Left renal cortex interstitium (tissue), 4 donors: ENCODE data around the gene LCE1F. TPM values are rescaled to one million over a fixed set of nuclear protein-coding genes. Genes with fewer than 3 reads are reported as not detected.

ENCODE experiments used
- DNase-seq, 4 donors: peaks; one replicate each; pipeline ENCODE4 v3.0.0-alpha.2; 2013; ENCODE audit warnings: low read depth in 4 of 4, low spot score in 2 of 4, missing footprints in 1 of 4
- polyA plus RNA-seq, 4 donors: library from polyadenylated mRNA; unstranded; fragments of 120-200 nt; gene quantifications; one replicate each; pipeline ENCODE4 v1.2.1, GENCODE V29; 2013; ENCODE audit not compliant: insufficient read length in 4 of 4

The LCE1F gene
- polyA plus RNA-seq, 4 donors, result not detected

DNA sequence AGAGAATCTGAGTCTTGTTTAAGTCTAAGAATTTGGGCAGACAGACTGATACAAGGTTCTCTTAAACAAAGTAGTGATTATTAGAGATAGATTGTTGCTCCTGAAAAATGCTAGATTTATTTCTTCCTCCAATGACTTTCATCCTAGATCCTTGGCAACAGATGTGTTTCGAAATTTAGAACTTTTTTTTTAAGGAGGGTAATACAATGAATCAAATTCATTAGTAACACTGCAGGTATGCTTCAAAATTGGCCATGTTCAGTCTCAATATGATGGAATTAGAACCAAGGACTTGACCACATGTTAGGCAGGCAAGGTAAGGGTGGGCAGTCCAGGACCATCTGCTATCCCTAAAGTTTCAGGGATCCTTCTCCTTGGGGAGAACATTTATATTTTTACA is 4.5 kb upstream of the LCE1F start:
- DNase-seq, result no peak

DNA sequence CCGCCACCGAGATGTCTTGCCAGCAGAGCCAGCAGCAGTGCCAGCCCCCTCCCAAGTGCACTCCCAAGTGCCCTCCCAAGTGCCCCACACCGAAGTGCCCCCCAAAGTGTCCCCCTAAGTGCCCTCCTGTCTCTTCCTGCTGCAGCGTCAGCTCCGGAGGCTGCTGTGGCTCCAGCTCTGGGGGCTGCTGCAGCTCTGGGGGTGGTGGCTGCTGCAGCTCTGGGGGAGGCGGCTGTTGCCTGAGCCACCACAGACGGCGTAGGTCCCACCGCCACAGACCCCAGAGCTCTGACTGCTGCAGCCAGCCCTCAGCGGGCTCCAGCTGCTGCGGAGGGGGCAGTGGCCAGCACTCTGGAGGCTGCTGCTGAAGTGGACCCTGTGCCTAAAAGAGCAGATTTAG is 1.4 kb downstream of the LCE1F start:
- no peak for DNase-seq

DNA sequence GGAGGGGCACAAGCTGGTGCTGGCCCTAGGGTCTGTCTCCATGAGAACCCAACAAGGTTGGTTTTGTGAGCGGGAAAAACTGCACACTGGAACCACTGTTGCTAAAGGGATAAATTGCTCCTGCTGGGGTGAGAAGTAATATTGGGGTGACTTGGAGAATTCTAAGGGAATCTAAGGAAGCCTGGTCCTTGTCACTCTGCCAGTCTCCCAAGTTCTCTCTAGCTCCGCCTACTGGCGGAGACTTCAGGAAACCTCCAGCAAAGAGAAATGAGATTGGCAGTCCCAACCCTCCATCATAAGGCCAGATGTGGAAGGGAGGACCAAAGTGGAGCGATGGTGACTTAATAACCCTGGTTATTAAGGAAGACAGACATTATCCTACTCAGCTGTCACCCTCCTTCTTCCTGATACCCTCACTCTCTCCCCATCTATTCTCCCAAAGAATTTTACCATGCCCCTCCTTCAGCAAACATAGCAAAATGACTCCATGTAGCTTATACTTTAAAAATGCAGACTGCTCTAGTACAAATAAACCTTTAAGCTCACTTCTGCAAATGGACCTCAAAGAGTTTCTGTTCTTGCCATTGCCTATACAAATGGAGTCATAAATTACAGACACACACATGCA is 2.7 kb downstream of the LCE1F start:
- DNase-seq, result no peak

DNA sequence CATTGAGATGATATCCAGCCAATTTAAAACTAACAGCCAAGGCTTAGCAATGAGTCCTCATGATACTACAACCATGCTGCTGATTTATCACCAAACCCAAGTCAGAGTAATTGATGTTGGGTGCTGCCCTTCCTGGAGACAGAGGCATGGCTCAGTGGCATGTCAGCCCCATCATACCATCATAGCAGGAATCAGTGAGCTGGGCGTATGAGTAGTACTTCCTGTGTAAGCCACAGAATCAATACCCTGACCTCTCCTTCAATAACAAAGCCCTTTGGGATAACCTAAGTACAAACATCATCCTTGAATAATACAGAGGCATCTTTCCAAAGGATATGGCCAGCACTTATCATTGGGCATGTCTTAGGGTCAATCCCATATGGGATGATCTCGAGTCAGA is 8.2 kb downstream of the LCE1F start:
- DNase-seq, result no peak

DNA sequence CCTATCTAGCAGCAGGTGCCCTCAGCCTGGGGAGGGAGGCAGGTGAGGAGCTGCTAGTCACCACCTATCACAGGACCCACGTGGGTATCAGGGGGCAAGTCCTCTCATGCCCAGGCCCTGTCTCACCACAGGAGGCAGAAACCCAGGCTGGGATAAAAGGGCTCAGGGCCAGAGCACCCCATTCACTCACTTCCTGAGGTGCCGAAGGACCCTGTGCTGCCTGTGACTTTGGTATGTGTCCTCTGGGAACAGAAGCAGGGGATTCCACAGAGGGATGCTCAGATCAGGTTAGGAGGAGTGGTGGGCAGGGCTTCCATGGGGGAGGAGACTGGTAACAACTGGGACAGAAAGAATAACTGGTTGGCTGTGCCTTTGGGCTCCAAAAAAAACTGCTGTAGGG is 11.1 kb downstream of the LCE1F start, which contains the start of gene LCE1E:
LCE1E (plus strand) TSS at position 181 of the 400 bp plus-strand sequence. CDS start 1,043 bp downstream, outside the sequence.
- DNase-seq, result no peak

DNA sequence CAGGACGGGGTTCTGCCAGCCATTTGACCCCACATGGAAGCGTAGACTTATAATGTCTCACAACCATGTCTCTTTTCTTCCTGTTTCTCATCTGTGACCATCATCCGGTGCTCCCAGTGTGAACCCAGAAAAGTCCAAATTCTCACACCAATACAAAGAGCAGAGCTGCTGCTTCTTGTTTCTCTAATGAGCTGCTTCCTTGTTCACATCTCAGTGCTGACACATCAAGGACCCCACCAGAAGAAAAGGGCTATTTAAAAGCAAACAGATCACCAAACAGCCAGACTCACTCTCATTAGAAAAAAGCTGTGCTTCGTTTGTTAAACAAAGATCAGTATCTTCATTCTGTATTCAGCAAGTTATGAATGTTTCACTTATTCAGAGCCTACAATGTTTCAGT is 20.7 kb downstream of the LCE1F start:
- DNase-seq, result no peak

DNA sequence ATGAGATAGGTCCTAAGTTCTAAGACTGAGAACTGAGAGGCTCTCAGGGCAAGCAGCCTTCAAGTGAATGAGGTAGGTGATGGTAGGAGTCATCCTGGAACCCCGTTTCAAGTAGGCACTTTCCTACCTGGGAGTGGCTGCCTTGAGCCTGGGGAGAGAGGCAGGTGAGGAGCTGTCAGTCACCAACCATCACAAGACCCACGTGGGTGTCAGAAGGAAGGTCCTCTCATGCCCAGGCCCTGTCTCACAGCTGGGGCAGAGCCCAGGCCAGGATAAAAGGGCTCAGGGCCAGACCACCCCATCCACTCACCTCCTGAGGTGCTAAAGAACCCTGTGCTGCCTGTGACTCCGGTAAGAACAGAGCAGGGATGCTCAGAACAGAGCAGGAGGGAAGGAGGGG is 21.5 kb downstream of the LCE1F start, which contains the start of gene LCE1D:
LCE1D (plus strand) TSS at position 301 of the 400 bp plus-strand sequence. CDS start 1,074 bp downstream, outside the sequence.
- no peak for DNase-seq

DNA sequence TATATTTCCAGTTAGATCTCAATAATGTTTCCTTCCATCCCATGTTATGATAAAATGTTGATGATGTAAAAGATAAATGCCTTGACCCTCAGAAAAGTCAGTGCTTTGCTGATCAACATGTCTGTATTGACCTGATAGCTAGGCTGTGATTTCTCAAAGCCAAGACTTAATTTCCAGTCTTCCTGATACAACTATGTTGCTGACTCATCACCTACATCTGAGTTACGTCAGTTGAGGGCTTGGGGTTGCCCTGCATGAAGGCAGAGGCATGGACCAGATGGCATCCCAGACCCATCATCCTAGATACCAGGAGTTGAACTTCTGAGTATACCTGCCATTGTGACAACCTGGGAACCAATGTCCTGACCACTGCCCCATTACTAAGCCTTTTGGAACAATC is 26.4 kb downstream of the LCE1F start:
- DNase-seq, result no peak

DNA sequence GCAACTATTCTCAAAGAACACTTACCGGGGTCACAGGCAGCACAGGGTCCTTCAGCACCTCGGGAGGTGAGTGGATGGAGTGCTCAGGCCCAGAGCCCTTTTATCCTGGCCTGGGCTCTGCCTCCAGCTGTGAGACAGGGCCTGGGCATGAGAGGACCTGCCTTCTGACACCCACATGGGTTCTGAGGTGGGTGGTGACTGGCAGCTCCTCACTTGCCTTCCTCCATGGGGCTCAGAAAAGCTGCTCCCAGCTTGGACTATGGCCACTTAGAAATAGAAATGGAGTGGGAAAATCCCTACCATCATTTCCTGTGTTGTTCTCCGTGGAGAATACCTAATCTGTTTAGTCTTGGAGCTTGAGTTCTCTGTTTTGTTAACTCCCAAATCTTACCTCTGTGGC is 31.6 kb downstream of the LCE1F start, which contains the start of gene LCE1C:
LCE1C (minus strand) TSS at position 76 of the 400 bp plus-strand sequence. CDS start 1,173 bp downstream, outside the sequence.
- DNase-seq, result no peak

DNA sequence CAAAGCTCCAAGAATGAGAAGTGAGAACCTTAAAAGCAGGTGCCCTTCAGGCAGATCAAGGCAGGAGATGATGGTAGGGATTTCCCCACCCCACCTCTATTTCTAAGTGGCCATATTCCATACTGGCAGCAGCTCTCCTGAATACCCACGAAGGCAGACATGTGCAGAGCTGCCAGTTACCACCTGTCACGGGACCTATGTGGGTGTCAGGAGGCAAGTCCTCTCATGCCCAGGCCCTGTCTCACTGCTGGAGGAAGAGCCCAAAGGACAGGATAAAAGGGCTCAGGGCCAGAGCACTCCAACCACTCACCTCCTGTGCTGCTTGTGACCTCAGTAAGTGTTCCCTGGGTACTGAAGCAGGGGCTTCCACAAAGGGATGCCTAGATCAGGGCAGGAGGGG is 36.1 kb downstream of the LCE1F start:
- DNase-seq, result no peak

DNA sequence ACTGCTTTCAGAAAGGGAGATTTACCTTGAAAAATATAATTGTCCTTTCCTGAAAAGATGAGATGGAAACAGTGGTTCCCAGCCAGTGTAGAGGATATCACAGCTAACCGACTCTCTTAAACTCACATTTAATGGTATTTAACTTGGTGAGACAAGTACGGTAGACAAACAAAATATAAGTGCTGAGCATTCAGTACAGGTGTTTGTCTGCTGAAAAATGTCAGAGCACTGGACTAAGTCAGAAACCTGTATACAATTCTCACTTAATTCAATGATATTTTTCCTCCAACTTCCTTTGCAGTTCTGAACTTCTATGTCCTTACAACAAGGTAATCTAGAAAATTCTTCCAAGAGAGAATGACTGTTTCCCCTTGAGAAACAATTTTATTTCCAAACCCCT is 36.7 kb downstream of the LCE1F start, which contains the start of gene LCE1B:
LCE1B (plus strand) TSS at position 301 of the 400 bp plus-strand sequence. CDS start 476 bp downstream, outside the sequence.
- DNase-seq, result no peak

DNA sequence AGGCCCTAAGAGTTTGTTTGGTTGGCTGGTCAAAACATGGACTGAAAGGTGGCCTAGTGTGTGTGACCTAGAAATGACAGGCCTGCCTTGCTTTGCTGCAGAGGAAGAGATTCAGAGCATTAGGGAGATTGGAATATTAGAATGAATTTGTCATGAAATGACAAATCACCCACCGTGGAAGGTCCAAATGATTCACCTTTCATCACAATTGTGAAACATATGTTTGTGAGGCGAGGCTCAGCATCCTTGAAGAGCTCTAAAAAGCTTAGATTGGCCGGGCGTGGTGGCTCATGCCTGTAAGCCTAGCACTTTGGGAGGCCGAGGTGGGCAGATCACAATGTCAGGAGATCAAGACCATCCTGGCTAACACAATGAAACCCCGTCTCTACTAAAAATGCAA is 42.4 kb downstream of the LCE1F start:
- DNase-seq, result no peak

DNA sequence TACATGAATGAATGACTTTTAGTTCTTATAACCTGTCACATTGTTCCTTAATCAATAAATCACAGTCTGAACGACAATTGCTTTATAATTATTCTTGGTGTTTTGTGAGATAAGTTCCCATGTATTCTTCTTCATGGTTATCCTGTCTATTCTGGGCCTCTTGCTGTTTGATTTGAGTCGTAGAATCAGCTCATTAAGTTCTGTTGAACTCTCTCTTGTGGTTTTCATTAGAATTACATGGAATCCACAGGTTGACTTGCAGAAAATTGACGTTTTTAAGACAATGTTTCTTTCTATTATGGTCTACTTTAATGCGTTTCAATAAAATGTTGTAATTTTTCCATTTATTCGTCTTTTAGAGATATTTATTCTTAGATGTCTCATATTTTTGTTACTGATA is 48.4 kb downstream of the LCE1F start:
- DNase-seq, result no peak

DNA sequence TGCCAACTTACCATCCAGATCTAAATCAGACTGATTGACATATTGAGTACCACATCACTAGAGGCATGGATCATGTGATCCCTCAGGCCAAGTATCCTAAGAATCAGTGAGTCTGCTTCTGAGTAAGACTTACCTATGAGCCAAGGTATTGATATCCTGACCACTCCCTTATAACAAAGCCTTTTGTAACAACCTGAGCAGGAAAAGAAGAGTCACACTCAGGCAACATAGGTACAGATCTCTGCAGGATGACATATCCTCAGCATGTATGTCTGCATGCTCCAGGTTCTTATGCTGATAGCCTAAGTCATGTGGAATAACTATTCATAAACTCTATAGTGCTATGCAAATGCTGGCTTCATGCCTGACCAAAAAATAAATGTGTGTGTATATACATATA is 50.0 kb downstream of the LCE1F start:
- no peak for DNase-seq

Other genes starting within 250 kb of the LCE1F start
- not detected for gene LCE3E, start 208.4 kb upstream of the LCE1F start, polyA plus RNA-seq
- gene LCE3D, start 194.6 kb upstream of the LCE1F start, polyA plus RNA-seq, result not detected
- not detected for gene LCE3C, start 174.9 kb upstream of the LCE1F start, polyA plus RNA-seq
- not detected for gene LCE3B, start 161.3 kb upstream of the LCE1F start, polyA plus RNA-seq
- gene LCE3A, start 152.0 kb upstream of the LCE1F start, polyA plus RNA-seq, result not detected
- not detected for gene LCE2D, start 111.8 kb upstream of the LCE1F start, polyA plus RNA-seq
- not detected for gene LCE2C, start 99.9 kb upstream of the LCE1F start, polyA plus RNA-seq
- gene LCE2B, start 89.0 kb upstream of the LCE1F start, polyA plus RNA-seq, result not detected
- gene LCE2A, start 76.8 kb upstream of the LCE1F start, polyA plus RNA-seq, result not detected
- gene LCE4A, start 67.0 kb upstream of the LCE1F start, polyA plus RNA-seq, result not detected
- gene KPRP, start 17.1 kb upstream of the LCE1F start, polyA plus RNA-seq, result not detected
- not detected for gene LCE1E, start 11.1 kb downstream of the LCE1F start, polyA plus RNA-seq
- gene LCE1D, start 21.6 kb downstream of the LCE1F start, polyA plus RNA-seq, result not detected
- gene LCE1C, start 31.5 kb downstream of the LCE1F start, polyA plus RNA-seq, result not detected
- not detected for gene LCE1B, start 36.8 kb downstream of the LCE1F start, polyA plus RNA-seq
- not detected for gene LCE1A, start 52.3 kb downstream of the LCE1F start, polyA plus RNA-seq
- gene LCE6A, start 67.7 kb downstream of the LCE1F start, polyA plus RNA-seq, result not detected
- gene LCE7A, start 84.9 kb downstream of the LCE1F start, polyA plus RNA-seq, result not detected
- gene SMCP, start 103.2 kb downstream of the LCE1F start, polyA plus RNA-seq, result not detected
- gene IVL, start 133.4 kb downstream of the LCE1F start, polyA plus RNA-seq, result under 1 TPM; 0.08 to 0.42 (median 0.30) TPM
- gene SPRR5, start 172.1 kb downstream of the LCE1F start, polyA plus RNA-seq, result not detected
- not detected for gene SPRR4, start 195.5 kb downstream of the LCE1F start, polyA plus RNA-seq
- gene SPRR1A, start 208.9 kb downstream of the LCE1F start, polyA plus RNA-seq, result not detected
- gene SPRR3, start 226.6 kb downstream of the LCE1F start, polyA plus RNA-seq, result under 1 TPM in 3 of 4 donors, not detected in 1; 0.17 to 0.51 (median 0.18) TPM